D341Med (cell line): ENCODE results near the gene C5orf58.

Source experiments
- DNase-seq: peaks from one replicate; pipeline ENCODE4 v3.0.0; 2012; ENCODE audit warnings: low spot score

C5orf58 gene

GRCh38 chr5:170256571-170256970 is 23.8 kb downstream of the C5orf58 start:
- no peak for DNase-seq

- no peak for DNase-seq
Observed at GRCh38 chr5:170257370-170257769, 24.6 kb downstream of the C5orf58 start.

GRCh38 chr5:170261528-170262043 is 28.8 kb downstream of the C5orf58 start:
- DNase-seq = no peak

- no peak for DNase-seq
Observed at GRCh38 chr5:170262061-170263045, 29.6 kb downstream of the C5orf58 start.

- DNase-seq = no peak
Observed at GRCh38 chr5:170263906-170264305, 31.1 kb downstream of the C5orf58 start.

GRCh38 chr5:170265522-170265921 is 32.7 kb downstream of the C5orf58 start:
- no peak for DNase-seq

- DNase-seq = no peak
Observed at GRCh38 chr5:170266570-170267381, 34.0 kb downstream of the C5orf58 start.

- DNase-seq = peak; percentile 51
Observed at GRCh38 chr5:170267431-170268152, 34.8 kb downstream of the C5orf58 start.

GRCh38 chr5:170268153-170268689 is 35.4 kb downstream of the C5orf58 start:
- no peak for DNase-seq

- no peak for DNase-seq
Observed at GRCh38 chr5:170268884-170269283, 36.1 kb downstream of the C5orf58 start.

- DNase-seq = no peak
Observed at GRCh38 chr5:170269579-170269978, 36.8 kb downstream of the C5orf58 start.

- no peak for DNase-seq
Observed at GRCh38 chr5:170270293-170271069, 37.7 kb downstream of the C5orf58 start.

GRCh38 chr5:170273968-170274710 is 41.4 kb downstream of the C5orf58 start:
- DNase-seq = no peak

- no peak for DNase-seq
Observed at GRCh38 chr5:170275376-170275994, 42.7 kb downstream of the C5orf58 start.

GRCh38 chr5:170276140-170276539 is 43.4 kb downstream of the C5orf58 start:
- no peak for DNase-seq

GRCh38 chr5:170277867-170278281 is 45.1 kb downstream of the C5orf58 start:
- DNase-seq = no peak

GRCh38 chr5:170278611-170279458 is 46.0 kb downstream of the C5orf58 start:
- DNase-seq = no peak

- DNase-seq = no peak
Observed at GRCh38 chr5:170279459-170279817, 46.7 kb downstream of the C5orf58 start.

- no peak for DNase-seq
Observed at GRCh38 chr5:170280011-170280493, 47.3 kb downstream of the C5orf58 start.
